Upper lobe of left lung (tissue), 4 donors: ENCODE data around the gene SCAMP5.

Source experiments
- POLR2A ChIP-seq, 4 donors: fragments of 450-650 bp; IDR thresholded peaks; one replicate each; pipeline ENCODE4 v1.5.1; 2016 to 2017; ENCODE audit warnings: antibody characterized with exemption in 4 of 4, mild to moderate bottlenecking in 2 of 4
- TF ChIP-seq, protein P1 (sequence below), 6 experiments: fragments of 450-650 bp in 4 of 6; fragments of 200-600 bp in 2 of 6; sonication (generic) in 2 of 6; IDR thresholded peaks; one replicate each; pipeline ENCODE4 v1.5.1; 2016 to 2019; ENCODE audit warnings: antibody characterized with exemption in 6 of 6

DNA sequence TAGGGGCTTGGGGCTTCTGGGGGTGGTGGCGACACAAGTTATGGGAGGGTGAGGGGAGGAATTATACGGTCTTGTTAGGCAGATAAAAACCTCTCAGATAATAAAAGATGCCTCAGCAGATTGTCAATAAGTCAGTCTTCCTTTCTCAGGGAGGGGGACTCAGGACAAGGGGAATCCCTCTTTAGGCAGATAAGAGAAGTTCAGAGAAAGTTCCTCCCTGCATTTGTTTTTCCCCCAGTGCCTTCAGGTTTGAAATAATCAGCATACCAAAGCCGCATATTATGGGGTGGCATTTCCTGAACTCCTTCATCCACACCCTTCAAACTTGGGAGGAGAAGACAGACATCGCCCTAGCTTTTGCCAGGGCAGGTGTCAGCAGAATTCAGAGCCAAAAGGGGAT is 36.5 kb downstream of the SCAMP5 start:
- no peak for TF ChIP-seq POLR2A (IDR thresholded peaks at IDR 0.05)
- TF ChIP-seq, protein P1, sequence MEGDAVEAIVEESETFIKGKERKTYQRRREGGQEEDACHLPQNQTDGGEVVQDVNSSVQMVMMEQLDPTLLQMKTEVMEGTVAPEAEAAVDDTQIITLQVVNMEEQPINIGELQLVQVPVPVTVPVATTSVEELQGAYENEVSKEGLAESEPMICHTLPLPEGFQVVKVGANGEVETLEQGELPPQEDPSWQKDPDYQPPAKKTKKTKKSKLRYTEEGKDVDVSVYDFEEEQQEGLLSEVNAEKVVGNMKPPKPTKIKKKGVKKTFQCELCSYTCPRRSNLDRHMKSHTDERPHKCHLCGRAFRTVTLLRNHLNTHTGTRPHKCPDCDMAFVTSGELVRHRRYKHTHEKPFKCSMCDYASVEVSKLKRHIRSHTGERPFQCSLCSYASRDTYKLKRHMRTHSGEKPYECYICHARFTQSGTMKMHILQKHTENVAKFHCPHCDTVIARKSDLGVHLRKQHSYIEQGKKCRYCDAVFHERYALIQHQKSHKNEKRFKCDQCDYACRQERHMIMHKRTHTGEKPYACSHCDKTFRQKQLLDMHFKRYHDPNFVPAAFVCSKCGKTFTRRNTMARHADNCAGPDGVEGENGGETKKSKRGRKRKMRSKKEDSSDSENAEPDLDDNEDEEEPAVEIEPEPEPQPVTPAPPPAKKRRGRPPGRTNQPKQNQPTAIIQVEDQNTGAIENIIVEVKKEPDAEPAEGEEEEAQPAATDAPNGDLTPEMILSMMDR (IDR thresholded peaks at IDR 0.05) = no peak
